Measurements from ENCODE around the gene RNF175. TPM values are rescaled to one million over a fixed set of nuclear protein-coding genes. Genes with fewer than 3 reads are reported as not detected.

Gene RNF175
- total RNA-seq, 1 experiment from 2014 or later, result 5.4 TPM

DNA sequence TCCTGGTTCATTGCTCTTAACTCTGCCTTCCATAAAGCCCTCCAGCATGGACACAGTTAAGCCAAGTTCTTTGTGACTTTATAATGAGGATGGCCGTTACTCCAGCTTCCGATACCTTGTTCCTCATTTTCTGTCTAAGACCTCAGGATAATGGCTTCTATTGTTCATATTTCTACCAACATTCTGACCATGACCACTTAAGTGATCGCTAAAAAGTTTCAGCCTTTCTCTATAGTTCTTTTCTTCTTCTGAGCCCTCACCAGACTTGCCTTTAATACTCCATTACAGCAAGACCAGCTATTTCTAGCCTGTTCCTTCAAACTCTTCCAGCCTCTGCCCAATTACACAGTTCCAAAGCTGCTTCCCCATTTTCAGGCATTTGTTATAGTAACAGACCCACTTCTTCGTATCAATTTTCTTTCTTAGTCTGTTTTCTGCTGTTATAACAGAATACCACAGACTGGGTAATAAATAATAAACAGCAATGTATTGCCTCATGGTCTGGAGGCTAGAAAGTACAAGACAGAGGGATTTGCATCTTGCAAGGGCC, 12.3 kb downstream of the RNF175 start:
- Mint-ChIP-seq H3K4me1 (no peaks in the 10 kb centered on the region), H3K9me3 (no peaks in the 10 kb centered on the region), H3K4me3 (no peak overlapping the region), H3K36me3 (peaks cover 7% of the 10 kb centered on the region), H3K27ac (no peak overlapping the region), H3K27me3 (ENCODE audit: low read depth) (no peaks in the 10 kb centered on the region)
- ChIA-PET CTCF (interaction anchor here (1.3 kb wide), 1 partner anchor 113 kb away, joined by 5 read pairs; no protein-coding TSS in a partner anchor), POLR2A (no interaction called here)
- DNase-seq (ENCODE audit: low spot score) (no peak), ATAC-seq (no peak)
- no peak for TF ChIP-seq EMX1 (CRISPR knock-in tag; IDR thresholded peaks at IDR 0.05)
- TF ChIP-seq, protein P1, sequence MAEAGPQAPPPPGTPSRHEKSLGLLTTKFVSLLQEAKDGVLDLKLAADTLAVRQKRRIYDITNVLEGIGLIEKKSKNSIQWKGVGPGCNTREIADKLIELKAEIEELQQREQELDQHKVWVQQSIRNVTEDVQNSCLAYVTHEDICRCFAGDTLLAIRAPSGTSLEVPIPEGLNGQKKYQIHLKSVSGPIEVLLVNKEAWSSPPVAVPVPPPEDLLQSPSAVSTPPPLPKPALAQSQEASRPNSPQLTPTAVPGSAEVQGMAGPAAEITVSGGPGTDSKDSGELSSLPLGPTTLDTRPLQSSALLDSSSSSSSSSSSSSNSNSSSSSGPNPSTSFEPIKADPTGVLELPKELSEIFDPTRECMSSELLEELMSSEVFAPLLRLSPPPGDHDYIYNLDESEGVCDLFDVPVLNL (CRISPR knock-in tag; IDR thresholded peaks at IDR 0.05; ENCODE audit: borderline replicate concordance, low read depth), result no peak
- no peak for TF ChIP-seq ZNF232 (CRISPR knock-in tag; IDR thresholded peaks at IDR 0.05)
- TF ChIP-seq SOX15 (CRISPR knock-in tag; IDR thresholded peaks at IDR 0.05), result no peak
- TF ChIP-seq ZNF423 (CRISPR knock-in tag; IDR thresholded peaks at IDR 0.05), result no peak
- TF ChIP-seq, protein P2, sequence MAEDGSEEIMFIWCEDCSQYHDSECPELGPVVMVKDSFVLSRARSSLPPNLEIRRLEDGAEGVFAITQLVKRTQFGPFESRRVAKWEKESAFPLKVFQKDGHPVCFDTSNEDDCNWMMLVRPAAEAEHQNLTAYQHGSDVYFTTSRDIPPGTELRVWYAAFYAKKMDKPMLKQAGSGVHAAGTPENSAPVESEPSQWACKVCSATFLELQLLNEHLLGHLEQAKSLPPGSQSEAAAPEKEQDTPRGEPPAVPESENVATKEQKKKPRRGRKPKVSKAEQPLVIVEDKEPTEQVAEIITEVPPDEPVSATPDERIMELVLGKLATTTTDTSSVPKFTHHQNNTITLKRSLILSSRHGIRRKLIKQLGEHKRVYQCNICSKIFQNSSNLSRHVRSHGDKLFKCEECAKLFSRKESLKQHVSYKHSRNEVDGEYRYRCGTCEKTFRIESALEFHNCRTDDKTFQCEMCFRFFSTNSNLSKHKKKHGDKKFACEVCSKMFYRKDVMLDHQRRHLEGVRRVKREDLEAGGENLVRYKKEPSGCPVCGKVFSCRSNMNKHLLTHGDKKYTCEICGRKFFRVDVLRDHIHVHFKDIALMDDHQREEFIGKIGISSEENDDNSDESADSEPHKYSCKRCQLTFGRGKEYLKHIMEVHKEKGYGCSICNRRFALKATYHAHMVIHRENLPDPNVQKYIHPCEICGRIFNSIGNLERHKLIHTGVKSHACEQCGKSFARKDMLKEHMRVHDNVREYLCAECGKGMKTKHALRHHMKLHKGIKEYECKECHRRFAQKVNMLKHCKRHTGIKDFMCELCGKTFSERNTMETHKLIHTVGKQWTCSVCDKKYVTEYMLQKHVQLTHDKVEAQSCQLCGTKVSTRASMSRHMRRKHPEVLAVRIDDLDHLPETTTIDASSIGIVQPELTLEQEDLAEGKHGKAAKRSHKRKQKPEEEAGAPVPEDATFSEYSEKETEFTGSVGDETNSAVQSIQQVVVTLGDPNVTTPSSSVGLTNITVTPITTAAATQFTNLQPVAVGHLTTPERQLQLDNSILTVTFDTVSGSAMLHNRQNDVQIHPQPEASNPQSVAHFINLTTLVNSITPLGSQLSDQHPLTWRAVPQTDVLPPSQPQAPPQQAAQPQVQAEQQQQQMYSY (CRISPR knock-in tag; IDR thresholded peaks at IDR 0.05), result no peak
- TF ChIP-seq, protein P3, sequence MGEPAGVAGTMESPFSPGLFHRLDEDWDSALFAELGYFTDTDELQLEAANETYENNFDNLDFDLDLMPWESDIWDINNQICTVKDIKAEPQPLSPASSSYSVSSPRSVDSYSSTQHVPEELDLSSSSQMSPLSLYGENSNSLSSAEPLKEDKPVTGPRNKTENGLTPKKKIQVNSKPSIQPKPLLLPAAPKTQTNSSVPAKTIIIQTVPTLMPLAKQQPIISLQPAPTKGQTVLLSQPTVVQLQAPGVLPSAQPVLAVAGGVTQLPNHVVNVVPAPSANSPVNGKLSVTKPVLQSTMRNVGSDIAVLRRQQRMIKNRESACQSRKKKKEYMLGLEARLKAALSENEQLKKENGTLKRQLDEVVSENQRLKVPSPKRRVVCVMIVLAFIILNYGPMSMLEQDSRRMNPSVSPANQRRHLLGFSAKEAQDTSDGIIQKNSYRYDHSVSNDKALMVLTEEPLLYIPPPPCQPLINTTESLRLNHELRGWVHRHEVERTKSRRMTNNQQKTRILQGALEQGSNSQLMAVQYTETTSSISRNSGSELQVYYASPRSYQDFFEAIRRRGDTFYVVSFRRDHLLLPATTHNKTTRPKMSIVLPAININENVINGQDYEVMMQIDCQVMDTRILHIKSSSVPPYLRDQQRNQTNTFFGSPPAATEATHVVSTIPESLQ (CRISPR knock-in tag; IDR thresholded peaks at IDR 0.05), result no peak
- TF ChIP-seq ATF1 (CRISPR knock-in tag; IDR thresholded peaks at IDR 0.05), result no peak
- no peak for TF ChIP-seq TEAD1 (CRISPR knock-in tag; IDR thresholded peaks at IDR 0.05)
- no peak for TF ChIP-seq IRF2 (CRISPR knock-in tag; IDR thresholded peaks at IDR 0.05; ENCODE audit: borderline replicate concordance, low read depth)
- TF ChIP-seq, protein P4, sequence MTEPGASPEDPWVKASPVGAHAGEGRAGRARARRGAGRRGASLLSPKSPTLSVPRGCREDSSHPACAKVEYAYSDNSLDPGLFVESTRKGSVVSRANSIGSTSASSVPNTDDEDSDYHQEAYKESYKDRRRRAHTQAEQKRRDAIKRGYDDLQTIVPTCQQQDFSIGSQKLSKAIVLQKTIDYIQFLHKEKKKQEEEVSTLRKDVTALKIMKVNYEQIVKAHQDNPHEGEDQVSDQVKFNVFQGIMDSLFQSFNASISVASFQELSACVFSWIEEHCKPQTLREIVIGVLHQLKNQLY (CRISPR knock-in tag; IDR thresholded peaks at IDR 0.05), result no peak
- no peak for TF ChIP-seq SP1 (CRISPR knock-in tag; conservative IDR thresholded peaks at IDR 0.05)

DNA sequence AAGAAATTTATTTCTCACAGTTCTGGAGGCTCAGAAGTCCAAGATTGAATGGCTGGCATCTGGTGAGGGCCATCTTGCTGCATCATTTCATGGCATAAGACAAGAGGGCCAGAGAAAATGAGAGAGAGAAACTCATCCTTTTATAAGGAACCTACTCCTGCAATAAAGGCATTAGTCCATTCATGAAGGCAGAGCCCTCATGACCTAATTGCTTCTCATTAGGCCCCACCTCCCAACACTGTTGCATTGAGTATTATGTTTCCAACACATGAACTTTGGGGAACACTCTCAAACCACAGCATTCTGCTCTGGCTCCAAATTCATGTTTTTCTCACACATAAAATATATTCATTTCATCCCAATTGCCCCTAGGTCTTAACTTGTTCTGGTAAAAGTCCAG, 14.2 kb downstream of the RNF175 start:
- POLR2A ChIA-PET, result no interaction called here
- CTCF ChIA-PET, result no interaction called here
- no peak for ATAC-seq
- no peak for TF ChIP-seq SOX15 (CRISPR knock-in tag; IDR thresholded peaks at IDR 0.05)
- no peak for TF ChIP-seq ZNF138 (CRISPR knock-in tag; conservative IDR thresholded peaks at IDR 0.05)
- TF ChIP-seq ZNF423 (CRISPR knock-in tag; IDR thresholded peaks at IDR 0.05), result no peak
- TF ChIP-seq PRRX2 (CRISPR knock-in tag; IDR thresholded peaks at IDR 0.05), result no peak
- TF ChIP-seq, protein P5, sequence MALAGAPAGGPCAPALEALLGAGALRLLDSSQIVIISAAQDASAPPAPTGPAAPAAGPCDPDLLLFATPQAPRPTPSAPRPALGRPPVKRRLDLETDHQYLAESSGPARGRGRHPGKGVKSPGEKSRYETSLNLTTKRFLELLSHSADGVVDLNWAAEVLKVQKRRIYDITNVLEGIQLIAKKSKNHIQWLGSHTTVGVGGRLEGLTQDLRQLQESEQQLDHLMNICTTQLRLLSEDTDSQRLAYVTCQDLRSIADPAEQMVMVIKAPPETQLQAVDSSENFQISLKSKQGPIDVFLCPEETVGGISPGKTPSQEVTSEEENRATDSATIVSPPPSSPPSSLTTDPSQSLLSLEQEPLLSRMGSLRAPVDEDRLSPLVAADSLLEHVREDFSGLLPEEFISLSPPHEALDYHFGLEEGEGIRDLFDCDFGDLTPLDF (CRISPR knock-in tag; IDR thresholded peaks at IDR 0.05), result no peak
- no peak for TF ChIP-seq ETV6 (CRISPR knock-in tag; IDR thresholded peaks at IDR 0.05)
- no peak for TF ChIP-seq IRF2 (CRISPR knock-in tag; IDR thresholded peaks at IDR 0.05; ENCODE audit: borderline replicate concordance, low read depth)
- no peak for TF ChIP-seq SMAD3 (CRISPR knock-in tag; IDR thresholded peaks at IDR 0.05; ENCODE audit: borderline replicate concordance)
- TF ChIP-seq RELA (CRISPR knock-in tag; IDR thresholded peaks at IDR 0.05; ENCODE audit: borderline replicate concordance), result no peak
- TF ChIP-seq, protein P6, sequence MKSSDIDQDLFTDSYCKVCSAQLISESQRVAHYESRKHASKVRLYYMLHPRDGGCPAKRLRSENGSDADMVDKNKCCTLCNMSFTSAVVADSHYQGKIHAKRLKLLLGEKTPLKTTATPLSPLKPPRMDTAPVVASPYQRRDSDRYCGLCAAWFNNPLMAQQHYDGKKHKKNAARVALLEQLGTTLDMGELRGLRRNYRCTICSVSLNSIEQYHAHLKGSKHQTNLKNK (CRISPR knock-in tag; IDR thresholded peaks at IDR 0.05), result no peak
- TF ChIP-seq SMAD4 (CRISPR knock-in tag; IDR thresholded peaks at IDR 0.05), result no peak
- TF ChIP-seq MXD4 (CRISPR knock-in tag; IDR thresholded peaks at IDR 0.05; ENCODE audit: borderline replicate concordance), result no peak
- TF ChIP-seq NFATC4 (CRISPR knock-in tag; IDR thresholded peaks at IDR 0.05), result no peak
- TF ChIP-seq ZNF671 (CRISPR knock-in tag; IDR thresholded peaks at IDR 0.05), result no peak
- TF ChIP-seq ZNF219 (CRISPR knock-in tag; IDR thresholded peaks at IDR 0.05; ENCODE audit: borderline replicate concordance), result no peak
- TF ChIP-seq RORB (CRISPR knock-in tag; IDR thresholded peaks at IDR 0.05), result no peak
- TF ChIP-seq ZBTB21 (CRISPR knock-in tag; IDR thresholded peaks at IDR 0.05; ENCODE audit: borderline replicate concordance), result no peak
- no peak for TF ChIP-seq ZNF317 (CRISPR knock-in tag; IDR thresholded peaks at IDR 0.05; ENCODE audit: borderline replicate concordance, low read depth)

More for the DNA sequence above, 14.2 kb downstream of the RNF175 start:
- H3K27ac Mint-ChIP-seq, result no peak overlapping the region
- no peaks in the 10 kb centered on the region for H3K4me1 Mint-ChIP-seq
- H3K36me3 Mint-ChIP-seq, result peaks cover 16% of the 10 kb centered on the region
- no peak overlapping the region for H3K4me3 Mint-ChIP-seq
- H3K27me3 Mint-ChIP-seq (ENCODE audit: low read depth), result no peaks in the 10 kb centered on the region
- H3K9me3 Mint-ChIP-seq, result peaks cover 9% of the 10 kb centered on the region
- DNase-seq (ENCODE audit: low spot score), result no peak
